ENCODE results near the gene LGALS7. TPM values are rescaled to one million over a fixed set of nuclear protein-coding genes. Genes with fewer than 3 reads are reported as not detected.

Gene LGALS7
- total and polyA plus RNA-seq, 7 donors: not detected

- no peaks in the 10 kb centered on the region for H3K4me1 ChIP-seq
- H3K27me3 ChIP-seq (ENCODE audit: insufficient read depth in 3 of 3, low read length in 2 of 3): no peaks in the 10 kb centered on the region
- intact Hi-C loops (cut with DNase I): no loop called here
- peak in 1 of 4 donors; percentile 39 for ATAC-seq
- H3K27ac ChIP-seq: no peak overlapping the region
- WGBS, 3 donors: 42 to 74% (median 63%) methylated on average over 1 of the region's 1 CpG
- no peak for TF ChIP-seq CTCF (IDR thresholded peaks at IDR 0.05)
- no peak for DNase-seq
- no peak overlapping the region for H3K4me3 ChIP-seq
- H3K9me3 ChIP-seq: no peaks in the 10 kb centered on the region
- peaks cover 0 to 3% of the 10 kb centered on the region in 2 donors for H3K36me3 ChIP-seq (ENCODE audit: insufficient read depth in 1 of 2, low read depth in 1 of 2)
Observed at GRCh38 chr19:38805180-38805579, 31.9 kb upstream of the LGALS7 start.

GRCh38 chr19:38803543-38803942 is 30.2 kb upstream of the LGALS7 start:
- ATAC-seq (peak in 1 of 4 donors; percentile 12), DNase-seq (no peak)
- no peak overlapping the region for H3K27ac ChIP-seq
- no peak overlapping the region for H3K4me3 ChIP-seq
- no peaks in the 10 kb centered on the region for H3K27me3 ChIP-seq (ENCODE audit: insufficient read depth in 3 of 3, low read length in 2 of 3)
- TF ChIP-seq CTCF (IDR thresholded peaks at IDR 0.05): no peak
- H3K4me1 ChIP-seq: no peaks in the 10 kb centered on the region
- no peaks in the 10 kb centered on the region for H3K9me3 ChIP-seq
- H3K36me3 ChIP-seq (ENCODE audit: insufficient read depth in 1 of 2, low read depth in 1 of 2): peaks cover 0 to 3% of the 10 kb centered on the region in 2 donors
- WGBS, 3 donors: 87 to 89% (median 89%) methylated on average over 10 of the region's 10 CpGs
- intact Hi-C loops (cut with DNase I): no loop called here

GRCh38 chr19:38801359-38802095 is 28.2 kb upstream of the LGALS7 start:
- no peaks in the 10 kb centered on the region for H3K4me1 ChIP-seq
- no peak for TF ChIP-seq CTCF (IDR thresholded peaks at IDR 0.05)
- no peaks in the 10 kb centered on the region for H3K27me3 ChIP-seq (ENCODE audit: insufficient read depth in 3 of 3, low read length in 2 of 3)
- intact Hi-C loops (cut with DNase I): no loop called here
- H3K27ac ChIP-seq: no peak overlapping the region
- 58 to 74% (median 58%) methylated on average over 12 of the region's 12 CpGs for WGBS, 3 donors
- DNase-seq (peak in 1 of 2 donors; percentile 28), ATAC-seq (peak in 2 of 4 donors; percentile 38 to 48)
- no peak overlapping the region for H3K4me3 ChIP-seq
- H3K36me3 ChIP-seq (ENCODE audit: insufficient read depth in 1 of 2, low read depth in 1 of 2): peaks cover 0 to 3% of the 10 kb centered on the region in 2 donors
- no peaks in the 10 kb centered on the region for H3K9me3 ChIP-seq

- Histone ChIP-seq H3K27me3 (ENCODE audit: insufficient read depth in 3 of 3, low read length in 2 of 3) (no peaks in the 10 kb centered on the region), H3K27ac (no peak overlapping the region), H3K36me3 (ENCODE audit: insufficient read depth in 1 of 2, low read depth in 1 of 2) (peaks cover 0 to 3% of the 10 kb centered on the region in 2 donors), H3K4me3 (no peak overlapping the region), H3K9me3 (no peaks in the 10 kb centered on the region), H3K4me1 (no peaks in the 10 kb centered on the region)
- ATAC-seq (no peak), DNase-seq (no peak)
- WGBS, 3 donors: 93 to 95% (median 93%) methylated on average over 5 of the region's 5 CpGs
- no peak for TF ChIP-seq CTCF (IDR thresholded peaks at IDR 0.05)
- intact Hi-C loops (cut with DNase I): no loop called here
Observed at GRCh38 chr19:38800577-38801347, 27.4 kb upstream of the LGALS7 start.

All from psoas muscle (tissue), 8 donors.